RCC 7860 (cell line): ENCODE results near the gene URAD.
"Not testable (repeated sequence)": the region's sequence is repeated elsewhere in the genome, so short reads cannot be mapped to it uniquely, and the experiment has no call there.

Source experiments
- DNase-seq: peaks from one replicate; pipeline ENCODE4 v3.0.0-alpha.2; 2015; ENCODE audit warnings: low spot score
- FAIRE-seq: peaks from 2 replicates; lab custom pipeline; 2012; peaks lifted over from hg19 to GRCh38; lab: Jason Lieb, UNC

Gene URAD, protein sequence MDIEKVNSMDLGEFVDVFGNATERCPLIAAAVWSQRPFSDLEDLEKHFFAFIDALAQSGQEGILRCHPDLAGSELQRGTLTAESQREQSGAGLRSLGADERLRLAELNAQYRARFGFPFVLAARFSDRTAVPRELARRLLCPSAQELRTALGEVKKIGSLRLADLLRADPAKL

DNA sequence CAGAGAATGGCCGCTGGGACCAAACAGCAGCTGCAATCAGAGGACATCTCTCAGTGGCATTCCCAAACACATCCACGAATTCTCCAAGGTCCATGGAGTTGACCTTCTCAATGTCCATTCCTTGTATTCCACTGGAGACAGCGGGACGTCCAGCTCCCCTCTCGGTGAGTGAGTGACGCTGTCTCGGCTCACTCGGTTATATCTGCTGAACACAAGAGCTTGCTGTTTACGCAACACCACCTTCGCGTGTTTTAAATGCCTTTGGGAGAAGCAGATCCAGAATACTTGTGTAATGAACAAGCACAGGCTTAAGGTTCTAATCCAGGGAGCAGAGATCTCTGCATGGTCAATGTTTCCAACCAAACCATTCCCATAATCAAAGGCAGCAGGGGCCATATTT, at the start of gene URAD:
TSS of gene URAD (minus strand) at position 174 of the 400 bp plus-strand sequence. CDS start at position 118, 56 bp downstream.
- FAIRE-seq (no peak), DNase-seq (no peak)

DNA sequence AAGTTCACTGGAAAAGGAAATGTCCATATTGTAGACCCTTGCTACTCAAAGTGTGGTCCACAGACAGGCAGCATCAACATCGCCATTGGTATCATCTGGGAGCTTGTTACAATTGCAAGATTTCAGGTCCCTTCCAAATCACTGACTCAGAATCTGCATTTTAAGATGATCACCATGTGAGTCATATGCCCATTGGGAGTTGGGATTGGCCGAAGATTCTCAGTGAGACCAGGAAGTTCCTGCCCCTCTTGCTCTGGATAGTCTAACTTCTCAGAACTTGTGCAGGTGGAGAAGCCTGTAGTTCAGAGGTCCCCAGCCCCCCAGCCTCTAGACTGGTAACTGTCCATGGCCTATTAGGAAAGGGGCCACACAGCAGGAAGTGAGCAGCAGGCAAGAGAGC, 48.9 kb upstream of the URAD start:
- FAIRE-seq (no peak), DNase-seq (no peak)

DNA sequence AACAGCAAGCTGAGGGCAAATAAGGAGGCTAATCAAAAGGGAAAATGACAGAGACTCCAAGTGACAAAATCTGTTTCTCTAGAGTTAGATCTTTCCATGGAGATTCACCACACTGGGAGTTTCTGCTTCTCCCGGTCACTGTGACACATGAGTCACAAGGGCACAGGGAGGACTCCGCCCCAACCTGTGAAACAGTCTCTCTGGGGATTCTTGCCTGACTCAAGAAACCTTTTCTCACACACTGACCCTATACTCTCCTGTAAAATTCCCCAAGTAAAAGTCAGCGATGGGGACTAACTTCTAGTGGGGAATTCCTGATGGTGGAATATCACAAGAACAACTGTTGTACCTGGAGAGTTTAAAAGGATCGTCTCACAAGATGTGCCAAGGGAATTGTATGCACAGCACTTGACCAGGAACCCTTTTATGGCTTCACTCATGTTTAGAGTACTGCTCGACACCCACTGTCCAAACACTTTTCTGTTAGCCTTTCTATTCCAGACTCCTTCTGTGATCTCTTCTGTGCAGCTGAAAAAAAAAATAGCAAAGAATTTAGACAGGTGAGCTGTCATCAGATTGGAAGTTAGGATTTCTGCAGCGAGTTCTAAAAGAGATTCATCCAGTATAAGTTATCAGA, 46.8 kb upstream of the URAD start:
- DNase-seq = peak; percentile 17
- no peak for FAIRE-seq

DNA sequence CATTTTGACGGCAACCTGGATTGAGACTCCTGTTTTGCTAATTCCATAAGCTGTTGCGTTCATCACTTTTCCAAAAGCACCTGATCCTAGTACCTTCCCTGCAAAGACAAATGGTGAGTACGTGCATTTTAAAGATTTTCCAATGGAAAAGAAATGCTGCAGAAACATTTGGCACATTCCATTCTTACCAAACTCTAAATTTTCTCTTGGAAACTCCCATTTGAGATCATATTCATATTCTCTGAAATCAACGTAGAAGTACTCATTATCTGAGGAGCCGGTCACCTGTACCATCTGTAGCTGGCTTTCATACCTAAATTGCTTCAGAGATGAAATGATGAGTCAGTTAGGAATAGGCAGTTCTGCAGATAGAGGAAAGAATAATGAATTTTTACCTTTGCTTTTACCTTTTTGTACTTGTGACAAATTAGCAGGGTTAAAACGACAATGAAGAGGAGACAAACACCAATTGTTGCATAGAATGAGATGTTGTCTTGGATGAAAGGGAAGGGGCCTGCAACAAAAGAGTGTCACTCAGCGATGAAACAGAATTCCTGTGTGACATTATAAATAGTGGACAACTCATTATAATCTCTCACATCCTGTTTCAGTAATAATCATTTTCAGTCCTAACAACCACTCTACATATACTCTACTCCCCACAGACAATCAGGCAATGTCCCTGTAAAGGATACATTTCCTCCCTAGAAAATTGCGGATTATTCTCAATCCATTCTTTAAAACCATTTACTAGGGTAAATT, 45.6 kb upstream of the URAD start:
- no peak for FAIRE-seq
- DNase-seq = no peak

DNA sequence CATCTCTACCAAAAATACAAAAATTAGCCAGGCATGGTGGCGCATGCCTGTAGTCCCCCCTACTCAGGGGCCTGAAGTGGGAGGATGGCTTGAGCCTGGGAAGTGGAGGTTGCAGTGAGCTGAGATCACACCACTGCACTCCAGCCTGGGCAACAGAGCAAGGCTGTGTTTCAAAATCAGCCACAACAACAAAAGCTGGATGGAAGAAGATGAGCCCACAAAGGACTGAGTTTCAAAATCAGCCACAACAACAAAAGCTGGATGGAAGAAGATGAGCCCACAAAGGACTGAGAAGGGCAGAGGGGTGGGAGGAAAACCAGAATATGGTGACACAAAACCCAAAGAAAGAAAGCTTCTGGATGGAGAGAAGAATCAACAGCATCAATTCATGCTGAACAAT, 43.9 kb upstream of the URAD start:
- not testable (repeated sequence) for FAIRE-seq

DNA sequence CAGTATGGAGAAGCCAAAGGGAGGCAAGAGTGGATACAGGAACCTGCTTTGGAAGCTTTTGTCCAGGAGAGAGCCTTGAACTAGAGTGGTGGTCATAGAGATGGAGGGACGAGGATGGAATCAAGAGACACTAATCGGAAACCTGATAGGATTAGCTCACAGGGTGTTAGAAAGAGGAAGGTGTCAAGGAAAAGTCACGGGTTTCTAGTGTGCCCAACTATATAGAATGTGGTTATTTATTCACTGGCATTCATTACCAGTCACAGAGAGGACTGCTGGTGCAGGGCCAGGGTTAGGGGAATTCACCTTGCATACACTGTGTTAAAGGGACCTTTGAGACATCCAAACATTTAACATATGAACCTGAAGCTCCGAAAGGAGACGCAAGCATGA, 43.4 kb upstream of the URAD start:
- DNase-seq = no peak
- no peak for FAIRE-seq

More for the DNA sequence above, 43.9 kb upstream of the URAD start:
- not testable (repeated sequence) for DNase-seq

DNA sequence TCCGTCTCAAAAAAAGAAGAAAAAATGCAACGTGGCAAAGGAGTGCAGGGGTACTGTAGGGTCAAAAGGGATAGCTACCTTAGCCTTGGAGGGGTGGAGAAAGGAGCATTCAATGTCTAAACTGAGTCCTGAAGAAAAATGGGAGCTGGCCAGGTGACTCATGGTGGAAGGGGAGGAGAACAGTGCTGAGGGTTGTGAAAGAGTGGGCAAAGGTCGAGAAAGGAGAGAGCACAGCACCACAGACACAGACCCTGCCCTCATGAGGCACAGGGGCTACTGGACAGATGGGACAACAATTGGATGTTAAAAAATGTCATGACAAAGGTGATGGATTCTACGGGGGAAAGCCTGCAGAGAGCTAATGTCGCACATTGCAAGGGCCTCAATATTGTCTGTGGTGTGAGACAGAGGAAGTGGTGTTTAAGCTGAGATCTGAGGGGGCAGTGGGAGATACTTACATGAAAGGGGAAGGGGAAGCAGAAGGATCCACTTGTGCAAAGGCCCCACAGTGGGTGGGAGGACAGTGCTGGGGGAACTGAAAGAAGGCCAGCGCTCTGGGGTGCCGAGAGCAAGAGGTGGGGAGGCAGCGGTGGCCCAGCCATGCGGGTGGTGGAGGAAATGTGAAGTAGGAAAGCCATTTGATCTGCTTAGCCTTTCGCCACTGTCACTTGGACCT, 42.9 kb upstream of the URAD start:
- no peak for DNase-seq
- FAIRE-seq = no peak

DNA sequence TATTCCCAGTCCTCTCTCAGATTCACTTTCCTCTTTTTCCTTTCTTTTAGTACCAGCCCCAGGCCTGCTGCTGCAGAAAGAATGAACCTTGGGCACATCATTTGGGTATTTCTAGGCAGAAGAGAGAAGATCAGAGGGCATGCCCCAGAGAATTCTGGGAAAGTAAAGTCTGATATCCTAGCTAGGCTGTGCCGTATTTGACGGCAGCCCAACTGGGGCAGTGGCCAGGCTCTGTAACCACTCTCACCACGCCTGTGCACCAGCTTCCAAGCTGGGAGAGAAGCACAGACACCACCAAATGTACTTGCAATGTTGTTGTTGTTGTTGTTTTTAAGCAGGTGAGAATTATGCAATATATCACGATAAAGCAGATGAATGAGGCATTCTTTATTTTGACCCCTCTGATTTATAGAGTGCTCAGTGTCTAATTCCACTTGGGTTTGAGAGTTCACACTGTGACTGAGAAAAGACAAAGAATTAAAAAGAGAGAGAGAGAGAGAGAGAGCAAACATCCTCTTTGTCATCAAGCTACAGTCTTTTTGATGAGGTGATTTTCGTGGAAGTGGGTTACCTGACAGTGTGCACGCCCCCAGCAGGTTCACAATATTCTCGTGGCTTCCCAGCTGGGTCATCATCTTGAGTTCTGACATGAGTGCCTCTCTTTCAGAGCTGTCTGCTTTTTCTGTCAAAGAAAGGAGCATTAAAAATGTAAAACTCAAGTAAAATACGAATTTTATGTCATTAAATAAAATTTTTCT, 39.3 kb upstream of the URAD start:
- FAIRE-seq = no peak
- no peak for DNase-seq

DNA sequence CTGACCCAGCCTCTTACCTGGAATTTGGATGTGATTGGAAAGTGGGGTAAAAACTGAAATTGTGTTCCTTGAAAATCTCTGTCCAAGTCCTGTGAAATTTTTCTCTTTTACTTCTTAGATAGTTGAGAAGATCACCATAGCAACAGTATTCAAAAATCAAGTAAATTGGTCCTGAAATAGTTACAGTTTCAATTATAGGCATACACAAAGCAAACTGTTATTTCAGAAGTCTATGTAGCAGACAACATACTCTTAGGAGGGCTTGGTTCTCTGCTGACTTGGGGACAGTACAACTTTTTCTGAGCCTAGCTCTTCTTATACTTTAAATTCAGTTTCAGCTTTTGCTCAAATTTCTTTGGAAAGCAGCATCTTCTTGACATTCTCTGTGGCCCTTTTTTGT, 38.6 kb upstream of the URAD start:
- no peak for DNase-seq
- no peak for FAIRE-seq

DNA sequence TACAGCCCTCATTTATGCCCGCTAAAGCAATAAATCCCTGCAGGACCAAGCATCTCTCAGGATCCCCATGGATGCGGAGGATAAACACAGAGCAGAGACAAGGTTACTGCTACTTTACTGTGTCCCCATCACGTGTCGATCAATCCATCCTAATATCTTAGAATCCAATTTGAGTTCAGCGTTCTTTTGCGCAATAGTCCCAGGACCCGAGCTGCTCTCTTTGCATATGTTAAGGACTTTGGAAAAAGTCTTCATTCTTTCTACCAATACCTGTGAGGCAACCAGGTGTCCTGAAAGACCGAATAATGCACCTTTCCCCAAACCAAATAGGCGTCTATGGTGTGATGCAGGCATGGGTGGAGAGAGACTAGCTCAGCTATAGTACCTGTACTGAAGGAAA, 38.0 kb upstream of the URAD start:
- DNase-seq (no peak), FAIRE-seq (no peak)

DNA sequence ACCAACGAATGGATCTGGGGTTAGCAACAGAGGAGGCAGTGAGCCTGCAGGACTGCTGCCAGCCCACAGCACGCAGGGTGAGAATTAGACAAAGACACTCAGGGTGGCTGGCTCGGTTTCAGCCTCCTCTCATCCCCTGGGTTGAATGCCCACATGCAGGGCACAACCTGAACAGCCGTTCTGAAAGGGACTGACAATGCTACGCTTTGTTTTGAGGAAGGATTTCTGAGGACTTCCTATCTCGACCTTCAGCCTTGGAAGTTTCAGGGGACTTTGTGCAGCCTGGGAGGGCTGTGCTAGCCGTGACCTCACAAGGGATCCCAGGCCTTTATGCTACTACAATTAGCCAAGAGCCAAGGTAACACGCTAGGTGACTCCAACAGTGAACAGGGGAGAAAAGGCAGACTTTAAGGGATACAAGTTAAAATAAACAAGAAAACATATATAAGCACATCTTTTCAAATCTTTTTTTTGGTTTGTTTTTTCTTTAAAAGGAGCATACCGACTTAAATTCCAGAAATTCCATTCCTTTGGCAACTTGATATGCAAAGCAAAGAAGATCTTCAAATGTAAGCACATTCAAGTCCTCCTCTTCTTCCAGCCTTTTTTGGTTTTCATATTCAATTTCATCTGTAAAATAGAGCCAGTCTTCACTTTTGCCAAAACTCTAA, 34.5 kb upstream of the URAD start:
- DNase-seq (no peak), FAIRE-seq (no peak)

DNA sequence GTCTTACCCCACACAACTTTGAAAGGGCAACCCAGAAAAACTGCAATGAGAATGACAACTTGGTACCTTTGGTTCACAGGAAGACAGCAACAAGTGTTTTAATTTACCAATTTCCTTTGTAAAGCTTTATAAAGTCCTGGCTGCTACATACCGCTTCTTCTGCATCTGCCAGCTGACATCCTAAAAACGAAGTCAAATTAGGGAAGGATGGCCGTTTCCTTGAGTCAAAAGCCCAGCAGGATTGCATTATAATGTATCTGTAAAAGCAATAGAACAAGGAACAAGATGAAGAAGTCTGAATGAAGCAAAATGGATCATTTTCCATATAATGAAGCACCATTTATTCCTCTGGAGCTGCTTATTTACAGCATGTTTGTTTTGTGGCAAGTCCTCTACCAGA, 25.8 kb upstream of the URAD start:
- FAIRE-seq (no peak), DNase-seq (no peak)

DNA sequence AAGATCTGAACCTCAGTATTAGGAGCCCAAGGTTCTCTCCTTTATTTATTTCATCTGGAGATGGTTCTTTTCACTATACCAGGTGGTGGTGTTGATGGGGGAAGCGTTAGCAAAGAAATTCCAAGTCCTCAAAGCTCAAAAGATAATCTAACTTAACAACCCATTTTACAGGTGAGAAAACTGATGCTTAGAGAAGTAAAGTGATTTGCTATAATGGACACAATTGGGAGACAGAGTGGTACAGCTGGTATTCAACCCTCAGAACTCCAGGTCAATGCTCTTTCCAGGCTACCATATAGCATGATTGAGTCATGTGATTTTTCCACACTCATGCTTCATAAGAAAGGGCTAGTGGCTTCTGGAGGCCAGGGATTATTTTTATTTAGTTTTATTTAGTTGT, 25.0 kb upstream of the URAD start:
- DNase-seq (no peak), FAIRE-seq (no peak)

DNA sequence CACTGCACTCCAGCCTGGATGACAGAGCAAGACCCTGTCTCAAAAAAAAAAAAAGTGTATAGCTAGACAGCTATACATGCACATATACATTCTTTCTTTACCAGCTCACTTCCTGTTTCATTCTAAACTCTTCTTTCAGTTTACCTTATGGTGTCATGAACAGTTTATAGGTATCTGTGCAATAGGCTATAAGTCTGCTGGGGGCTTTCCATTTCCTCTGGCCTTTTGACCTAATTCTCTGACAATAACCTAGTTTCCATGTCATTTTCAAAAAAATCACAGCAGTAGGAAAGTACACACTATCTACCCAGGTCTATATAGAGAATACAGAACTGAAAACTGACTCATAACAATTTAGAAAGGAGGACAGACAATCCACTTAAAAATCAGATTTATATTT, 24.4 kb upstream of the URAD start:
- DNase-seq (no peak), FAIRE-seq (no peak)

DNA sequence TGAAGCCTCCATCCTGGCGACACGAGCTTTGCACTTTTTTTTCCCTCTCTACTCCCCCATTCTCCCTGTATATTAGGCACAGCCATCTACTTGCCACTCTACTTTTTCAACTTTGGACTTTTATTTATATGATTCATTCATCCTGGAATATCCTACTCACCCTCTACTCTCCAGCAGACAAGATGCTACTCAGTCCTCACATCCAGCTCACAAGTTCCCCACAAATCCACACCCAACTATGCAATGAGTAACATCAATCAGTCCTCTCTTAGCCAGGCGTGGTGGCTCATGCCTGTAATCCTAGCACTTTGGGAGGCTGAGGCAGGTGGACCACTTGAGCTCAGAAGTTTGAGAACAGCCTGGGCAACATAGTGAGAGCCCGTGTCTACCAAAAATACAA, 23.9 kb upstream of the URAD start:
- DNase-seq (no peak), FAIRE-seq (no peak)

DNA sequence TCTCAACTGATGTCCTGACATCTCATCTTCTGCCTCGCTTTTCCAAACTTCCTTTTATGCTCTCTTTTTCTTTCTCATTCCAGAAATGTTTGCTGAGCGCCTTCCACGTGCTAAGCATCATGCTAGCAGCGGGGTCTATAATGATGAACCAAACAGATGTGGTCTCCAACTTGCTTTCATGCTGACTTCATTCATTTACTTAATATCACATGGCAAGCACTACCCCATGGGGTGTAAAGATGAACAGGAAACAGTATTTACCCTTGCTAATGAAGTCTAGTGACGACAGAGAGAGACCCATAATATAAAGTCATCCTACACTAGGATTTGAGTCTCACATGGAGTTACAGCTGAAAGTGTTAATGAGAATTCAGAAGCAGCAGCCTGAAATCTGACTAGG, 21.6 kb upstream of the URAD start:
- FAIRE-seq (no peak), DNase-seq (no peak)

DNA sequence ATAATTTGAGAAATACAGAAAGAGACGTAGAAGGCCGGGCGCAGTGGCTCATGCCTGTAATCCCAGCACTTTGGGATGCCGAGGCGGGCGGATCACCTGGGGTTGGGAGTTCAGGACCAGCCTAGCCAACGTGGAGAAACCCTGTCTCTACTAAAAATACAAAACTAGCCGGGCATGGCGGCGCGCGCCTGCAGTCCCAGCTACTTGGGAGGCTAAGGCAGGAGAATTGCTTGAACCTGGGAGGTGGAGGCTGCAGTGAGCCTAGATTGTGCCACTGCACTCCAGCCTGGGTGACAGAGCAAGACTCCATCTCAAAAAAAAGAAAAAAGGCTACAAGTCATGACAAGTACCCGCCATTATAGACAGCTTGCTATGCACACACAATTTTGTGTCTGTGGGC, 16.5 kb upstream of the URAD start:
- not testable (repeated sequence) for DNase-seq, FAIRE-seq

DNA sequence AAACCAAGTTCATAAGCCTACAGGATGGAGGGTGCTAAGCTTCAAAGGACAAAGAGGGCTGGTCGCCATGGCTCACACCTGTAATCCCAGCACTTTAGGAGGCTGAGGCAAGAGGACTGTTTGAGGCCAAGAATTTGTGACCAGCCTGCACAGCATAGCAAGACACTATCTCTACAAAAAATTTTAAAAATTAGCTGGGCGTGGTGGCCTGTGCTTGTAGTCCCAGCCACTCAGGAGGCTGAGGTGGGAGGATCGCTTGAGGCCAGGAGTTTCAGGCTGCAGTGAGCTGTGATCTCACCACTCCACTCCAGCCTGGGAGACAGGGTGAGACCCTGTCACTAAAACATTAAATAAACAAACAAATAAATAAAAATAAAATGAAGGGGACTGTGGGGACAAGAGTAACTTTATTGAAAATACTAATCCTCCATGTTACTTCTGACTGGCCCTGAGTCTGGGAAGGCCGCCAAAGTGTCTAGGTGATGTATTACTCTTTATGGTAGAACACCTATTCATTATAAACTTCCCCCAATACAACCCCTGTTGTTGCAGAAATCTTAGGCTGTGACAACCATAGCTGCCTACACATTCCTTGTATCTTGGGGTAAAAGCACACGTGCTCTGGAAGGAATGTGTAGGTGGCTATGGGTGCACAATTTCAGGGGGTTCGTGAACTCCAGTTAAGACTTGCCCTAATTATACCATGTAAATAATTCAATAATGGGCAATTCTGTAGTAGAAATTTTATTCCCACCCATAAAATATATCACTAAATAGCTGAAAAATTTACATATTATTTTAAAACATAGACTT, 14.6 kb upstream of the URAD start:
- FAIRE-seq (no peak), DNase-seq (no peak)

DNA sequence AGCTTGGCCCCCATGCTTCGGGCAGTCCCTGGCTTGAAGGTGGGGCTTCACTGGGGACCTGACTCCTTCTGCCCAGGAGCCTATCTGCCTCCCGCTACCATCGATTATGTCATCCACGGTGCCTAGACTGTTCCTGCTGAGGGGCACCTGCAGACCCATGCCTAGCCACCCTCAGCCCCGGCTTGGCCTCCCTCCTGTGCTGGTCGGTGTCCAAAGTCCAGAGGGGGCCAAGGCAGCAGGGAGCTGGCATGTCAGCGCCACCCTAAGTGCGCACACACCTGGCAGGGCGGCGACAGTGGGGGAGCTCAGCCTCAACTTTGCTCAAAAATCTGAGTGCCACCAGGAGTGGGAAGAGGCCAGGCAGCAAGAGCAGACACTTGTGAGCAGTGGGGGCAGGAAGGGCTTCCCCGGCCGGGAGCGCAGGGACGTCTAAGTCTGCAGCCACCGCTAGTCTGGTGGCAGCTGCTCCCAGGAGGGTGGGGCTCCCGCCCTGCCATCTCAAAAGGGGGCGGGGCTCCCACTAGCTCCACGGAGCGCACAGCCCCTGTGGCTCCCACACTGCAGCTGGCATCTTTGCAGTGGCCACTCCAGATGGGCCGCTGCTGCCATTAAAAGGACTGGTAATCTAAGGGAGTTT, 13.5 kb upstream of the URAD start:
- DNase-seq (no peak), FAIRE-seq (no peak)
